GM12878 (cell line): Measurements from ENCODE around the gene RPRD2. TPM values are rescaled to one million over a fixed set of nuclear protein-coding genes. Genes with fewer than 3 reads are reported as not detected.

Source experiments
- ATAC-seq: fragments of 200-7000 bp; cut with Tn5 transposase; 3 replicates; pipeline ENCODE4 v1.9.1; 2020; ENCODE audit warnings: mild to moderate bottlenecking, moderate library complexity
- BruUV-seq: library from RNA; stranded (reverse); fragments of 400-500 nt; replicated peaks from 2 replicates; lab custom pipeline; 2021; lab: Mats Ljungman, UMichigan
- CTCF ChIA-PET: fragments of 300-600 bp; sonication (Branson Sonifier 250); formaldehyde crosslinking; extraction: SDS; loops from one replicate; lab custom pipeline; 2021; ENCODE audit warnings: inconsistent platforms; lab: Yijun Ruan, JAX
- POLR2A ChIA-PET: fragments of 350-600 bp; formaldehyde crosslinking; extraction: SDS; loops from one replicate; lab custom pipeline; 2021; ENCODE audit warnings: inconsistent platforms; lab: Charles Lee
- RAD21 ChIA-PET: fragments of 300-600 bp; sonication (Branson Sonifier 250); formaldehyde crosslinking; loops from one replicate; lab custom pipeline; 2023; ENCODE audit warnings: antibody characterized with exemption; ENCODE audit not compliant: unreplicated experiment; lab: Charles Lee
- SMC1A ChIA-PET: fragments of 300-600 bp; sonication (Branson Sonifier 250); formaldehyde crosslinking; loops from one replicate; lab custom pipeline; 2023; ENCODE audit not compliant: unreplicated experiment, uncharacterized antibody; lab: Charles Lee
- DNase-seq: peaks from one replicate; pipeline ENCODE4 v3.0.0-alpha.2; 2011; ENCODE audit warnings: low read depth, low spot score
- FAIRE-seq: peaks from 3 replicates; lab custom pipeline; 2011; peaks lifted over from hg19 to GRCh38; lab: Jason Lieb, UNC
- H2AFZ ChIP-seq: 2 replicates; pipeline ENCODE4 v1.6.0; 2011; ENCODE audit warnings: low read depth, low read length, control low read depth; ENCODE audit not compliant: control insufficient read depth
- H3K27ac ChIP-seq: 2 replicates; pipeline ENCODE4 v1.5.1; 2011; ENCODE audit warnings: control low read depth; ENCODE audit not compliant: control insufficient read depth, insufficient read depth
- H3K27me3 ChIP-seq, 2 experiments: replicated peaks in 1 of 2; 2 replicates each; pipeline versions ENCODE4 v1.6.0 to v1.6.1; 2011; ENCODE audit warnings: low read length in 1 of 2; ENCODE audit not compliant: control insufficient read depth in 2 of 2, insufficient read depth in 2 of 2
- H3K36me3 ChIP-seq, 2 experiments: 2 replicates each; pipeline ENCODE4 v1.5.1; 2011; ENCODE audit warnings: low read length in 1 of 2; ENCODE audit not compliant: control insufficient read depth in 2 of 2, insufficient read depth in 2 of 2
- H3K4me1 ChIP-seq: 2 replicates; pipeline ENCODE4 v1.6.1; 2011; ENCODE audit warnings: mild to moderate bottlenecking, low read length, moderate library complexity, mixed read lengths; ENCODE audit not compliant: control insufficient read depth, insufficient read depth
- H3K4me2 ChIP-seq: 2 replicates; pipeline ENCODE4 v1.6.0; 2011; ENCODE audit warnings: control low read depth; ENCODE audit not compliant: control insufficient read depth, insufficient read depth
- H3K4me3 ChIP-seq: fragments of 200-600 bp; sonication (generic); 2 replicates; pipeline ENCODE4 v1.5.1; 2016
- H3K79me2 ChIP-seq: 2 replicates; pipeline ENCODE4 v1.6.0; 2011; ENCODE audit warnings: low read length; ENCODE audit not compliant: control insufficient read depth, insufficient read depth
- H3K9ac ChIP-seq: 2 replicates; pipeline ENCODE4 v1.8.0; 2011; ENCODE audit warnings: low read length, control low read depth, mixed read lengths; ENCODE audit not compliant: control insufficient read depth, insufficient read depth
- H3K9me3 ChIP-seq: replicated peaks from 3 replicates; pipeline ENCODE4 v1.5.1; 2011; ENCODE audit warnings: mild to moderate bottlenecking, low read length; ENCODE audit not compliant: control insufficient read depth, insufficient read depth
- H4K20me1 ChIP-seq: 2 replicates; pipeline ENCODE4 v1.6.0; 2011; ENCODE audit not compliant: control insufficient read depth, insufficient read depth
- CREM ChIP-seq: IDR thresholded peaks from 2 replicates; pipeline ENCODE4 v1.6.1; 2014; ENCODE audit warnings: antibody characterized with exemption, low read depth
- EGR1 ChIP-seq, 2 experiments: IDR thresholded peaks; 1 replicate in 1 of 2; 2 replicates in 1 of 2; pipeline ENCODE4 v1.6.1; 2011 to 2012; ENCODE audit warnings: low read depth in 2 of 2, low read length in 2 of 2, borderline replicate concordance in 1 of 2, mild to moderate bottlenecking in 1 of 2, moderate library complexity in 1 of 2
- MEF2B ChIP-seq: fragments of 450-650 bp; IDR thresholded peaks from 2 replicates; pipeline ENCODE4 v1.6.1; 2018; ENCODE audit warnings: mild to moderate bottlenecking, moderate library complexity; ENCODE audit not compliant: partially characterized antibody, poor library complexity, severe bottlenecking
- NFYA ChIP-seq: IDR thresholded peaks from 2 replicates; pipeline ENCODE4 v1.6.1; 2011; ENCODE audit warnings: low read depth, mild to moderate bottlenecking, low read length, improper control_type of control experiment, borderline replicate concordance
- SMAD5 ChIP-seq: IDR thresholded peaks from 2 replicates; pipeline ENCODE4 v1.6.1; 2016; ENCODE audit warnings: antibody characterized with exemption, low read depth
- TAF1 ChIP-seq: IDR thresholded peaks from 2 replicates; pipeline ENCODE4 v1.6.1; 2011; ENCODE audit warnings: mild to moderate bottlenecking, low read depth, low read length, borderline replicate concordance
- WGBS: methylation state at CpG from one replicate; pipeline ENCODE4 v1.1.6; 2016; ENCODE audit warnings: low lambda C conversion rate; ENCODE audit not compliant: insufficient replicate concordance, insufficient coverage; ENCODE audit errors: missing lambda C conversion rate; 5-methylcytosine and 5-hydroxymethylcytosine counted together
- in situ Hi-C: fragments of 300-500 bp; cut with MboI; formaldehyde crosslinking; loops from 9 replicates; pipeline ENCODE4 v1.14.3; 2018; ENCODE audit warnings: mixed read lengths
- intact Hi-C: fragments of 100-400 bp; cut with micrococcal nuclease; formaldehyde crosslinking; loops from one replicate; pipeline ENCODE4 v1.14.2; 2022; ENCODE audit not compliant: unreplicated experiment
- polyA plus RNA-seq, 11 experiments: library from polyadenylated mRNA; depleted of rRNA in 4 of 11; unstranded in 6 of 11; stranded (reverse) in 5 of 11; fragments of >200 nt; fragmentation: Nextera tagmentation in 4 of 11; fragmentation: Illumina TruSeq in 1 of 11; extraction: Ambion mirVana in 4 of 11; extraction: Trizol in 1 of 11; gene quantifications; 1 replicate in 1 of 11; 2 replicates in 10 of 11; pipeline versions ENCODE4 v1.2.1 to v1.2.3, GENCODE V29; 2011 to 2016; ENCODE audit warnings: inconsistent platforms in 2 of 11, missing spikeins in 2 of 11, low read depth in 1 of 11
- total RNA-seq, 4 experiments: library from RNA; depleted of rRNA in 3 of 4; stranded (reverse); fragments of >200 nt in 3 of 4; fragmentation: Illumina TruSeq in 1 of 4; extraction: Trizol in 1 of 4; gene quantifications; 2 replicates each; pipeline versions ENCODE4 v1.2.1 to v1.2.3, GENCODE V29; 2013 to 2021
- TF ChIP-seq, protein P1 (sequence below): fragments of 450-650 bp; IDR thresholded peaks from 2 replicates; pipeline ENCODE4 v1.6.1; 2017; ENCODE audit warnings: low read depth, mild to moderate bottlenecking, moderate library complexity
- TF ChIP-seq, protein P2 (sequence below): fragments of 150-350 bp; IDR thresholded peaks from 2 replicates; pipeline ENCODE4 v1.6.1; 2014; ENCODE audit warnings: mild to moderate bottlenecking, low read depth, low read length
- TF ChIP-seq, protein P3 (sequence below): fragments of 450-650 bp; IDR thresholded peaks from 2 replicates; pipeline ENCODE4 v1.6.1; 2017; ENCODE audit warnings: mild to moderate bottlenecking, moderate library complexity

Gene RPRD2
- total and polyA plus RNA-seq, 10 of the 15 experiments (the other 5 are each of a cell fraction or from before 2014, with no cell fraction given), result 1.9 to 24.8 (median 13.3) TPM

DNA sequence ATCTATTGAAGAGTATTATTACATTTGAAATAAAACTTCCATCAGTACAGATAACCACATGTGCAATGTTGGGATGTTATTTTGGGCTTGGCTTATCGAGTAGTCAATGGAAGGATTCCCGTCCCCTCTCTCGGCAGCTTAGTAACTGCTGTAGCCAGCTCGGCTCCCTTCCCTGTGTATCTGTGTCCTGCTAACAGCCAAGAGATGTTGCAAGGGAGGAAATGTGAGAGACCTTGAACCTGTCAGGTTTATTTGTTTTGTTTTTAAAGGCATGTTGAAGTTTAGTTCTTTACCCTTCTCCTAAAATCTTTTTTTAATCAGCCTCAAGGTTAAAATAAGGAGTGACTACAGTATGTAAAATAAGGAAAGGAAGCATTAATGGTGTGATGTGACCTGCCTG is 109.7 kb downstream of the RPRD2 start (continued):
- TF ChIP-seq, protein P1, sequence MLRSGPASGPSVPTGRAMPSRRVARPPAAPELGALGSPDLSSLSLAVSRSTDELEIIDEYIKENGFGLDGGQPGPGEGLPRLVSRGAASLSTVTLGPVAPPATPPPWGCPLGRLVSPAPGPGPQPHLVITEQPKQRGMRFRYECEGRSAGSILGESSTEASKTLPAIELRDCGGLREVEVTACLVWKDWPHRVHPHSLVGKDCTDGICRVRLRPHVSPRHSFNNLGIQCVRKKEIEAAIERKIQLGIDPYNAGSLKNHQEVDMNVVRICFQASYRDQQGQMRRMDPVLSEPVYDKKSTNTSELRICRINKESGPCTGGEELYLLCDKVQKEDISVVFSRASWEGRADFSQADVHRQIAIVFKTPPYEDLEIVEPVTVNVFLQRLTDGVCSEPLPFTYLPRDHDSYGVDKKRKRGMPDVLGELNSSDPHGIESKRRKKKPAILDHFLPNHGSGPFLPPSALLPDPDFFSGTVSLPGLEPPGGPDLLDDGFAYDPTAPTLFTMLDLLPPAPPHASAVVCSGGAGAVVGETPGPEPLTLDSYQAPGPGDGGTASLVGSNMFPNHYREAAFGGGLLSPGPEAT, result no peak
- TF ChIP-seq, all 136 proteins: peak for 0

DNA sequence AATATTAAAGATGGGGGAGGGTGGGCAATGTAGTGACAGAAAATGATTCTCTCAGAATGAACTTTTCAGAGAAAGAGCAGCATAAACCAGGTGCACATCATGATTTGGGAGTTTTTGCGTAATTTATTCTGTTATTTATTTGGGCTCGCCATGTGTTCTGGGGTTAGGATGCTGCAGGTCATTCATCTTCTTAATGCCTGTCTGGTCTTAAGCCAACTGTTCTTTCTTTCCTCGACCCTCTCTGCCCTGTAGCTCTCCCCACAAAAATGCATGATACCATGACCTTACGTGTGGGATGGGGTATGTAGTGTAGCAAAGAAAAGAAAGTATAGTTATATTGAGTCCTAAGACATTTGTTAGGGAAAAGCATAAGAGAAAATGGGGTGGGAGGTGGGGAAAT is 110.9 kb downstream of the RPRD2 start:
- DNase-seq (no peak), ATAC-seq (no peak), FAIRE-seq (no peak)
- Histone ChIP-seq H3K4me1 (no peaks in the 10 kb centered on the region), H3K9ac (no peak overlapping the region), H3K4me2 (no peak overlapping the region), H3K27me3 (no peaks in the 10 kb centered on the region), H4K20me1 (no peaks in the 10 kb centered on the region), H3K36me3 (peaks cover 14 to 18% of the 10 kb centered on the region in 2 experiments; a peak in 3 of 4 replicates), H3K79me2 (no peaks in the 10 kb centered on the region), H2AFZ (no peak overlapping the region), H3K27ac (no peak overlapping the region), H3K9me3 (no peaks in the 10 kb centered on the region), H3K4me3 (no peak overlapping the region)
- in situ Hi-C loops (no loop called here), intact Hi-C loops (no loop called here)
- ChIA-PET RAD21 (no interaction called here), CTCF (interaction anchor here (1.5 kb wide), 1 partner anchor 57 kb away, joined by 4 read pairs; no protein-coding TSS in a partner anchor), SMC1A (interaction anchor here (0.6 kb wide), 1 partner anchor 252 kb away, joined by 3 read pairs; no protein-coding TSS in a partner anchor), POLR2A (interaction anchor here (0.6 kb wide), 1 partner anchor 60 kb away, joined by 3 read pairs; no protein-coding TSS in a partner anchor)
- 76% methylated on average over 4 of the region's 4 CpGs for WGBS
- BruUV-seq, result no TSS peak
- TF ChIP-seq CREM (no peak), TAF1 (no peak), NFYA (no peak), MEF2B (no peak), EGR1 (IDR thresholded peaks at IDR 0.05; ENCODE audit: borderline replicate concordance in 1 of 2, low read depth in 2 of 2, low read length in 2 of 2) (no peak), SMAD5 (no peak)
- TF ChIP-seq, protein P2, sequence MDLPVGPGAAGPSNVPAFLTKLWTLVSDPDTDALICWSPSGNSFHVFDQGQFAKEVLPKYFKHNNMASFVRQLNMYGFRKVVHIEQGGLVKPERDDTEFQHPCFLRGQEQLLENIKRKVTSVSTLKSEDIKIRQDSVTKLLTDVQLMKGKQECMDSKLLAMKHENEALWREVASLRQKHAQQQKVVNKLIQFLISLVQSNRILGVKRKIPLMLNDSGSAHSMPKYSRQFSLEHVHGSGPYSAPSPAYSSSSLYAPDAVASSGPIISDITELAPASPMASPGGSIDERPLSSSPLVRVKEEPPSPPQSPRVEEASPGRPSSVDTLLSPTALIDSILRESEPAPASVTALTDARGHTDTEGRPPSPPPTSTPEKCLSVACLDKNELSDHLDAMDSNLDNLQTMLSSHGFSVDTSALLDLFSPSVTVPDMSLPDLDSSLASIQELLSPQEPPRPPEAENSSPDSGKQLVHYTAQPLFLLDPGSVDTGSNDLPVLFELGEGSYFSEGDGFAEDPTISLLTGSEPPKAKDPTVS, result no peak
- TF ChIP-seq, protein P3, sequence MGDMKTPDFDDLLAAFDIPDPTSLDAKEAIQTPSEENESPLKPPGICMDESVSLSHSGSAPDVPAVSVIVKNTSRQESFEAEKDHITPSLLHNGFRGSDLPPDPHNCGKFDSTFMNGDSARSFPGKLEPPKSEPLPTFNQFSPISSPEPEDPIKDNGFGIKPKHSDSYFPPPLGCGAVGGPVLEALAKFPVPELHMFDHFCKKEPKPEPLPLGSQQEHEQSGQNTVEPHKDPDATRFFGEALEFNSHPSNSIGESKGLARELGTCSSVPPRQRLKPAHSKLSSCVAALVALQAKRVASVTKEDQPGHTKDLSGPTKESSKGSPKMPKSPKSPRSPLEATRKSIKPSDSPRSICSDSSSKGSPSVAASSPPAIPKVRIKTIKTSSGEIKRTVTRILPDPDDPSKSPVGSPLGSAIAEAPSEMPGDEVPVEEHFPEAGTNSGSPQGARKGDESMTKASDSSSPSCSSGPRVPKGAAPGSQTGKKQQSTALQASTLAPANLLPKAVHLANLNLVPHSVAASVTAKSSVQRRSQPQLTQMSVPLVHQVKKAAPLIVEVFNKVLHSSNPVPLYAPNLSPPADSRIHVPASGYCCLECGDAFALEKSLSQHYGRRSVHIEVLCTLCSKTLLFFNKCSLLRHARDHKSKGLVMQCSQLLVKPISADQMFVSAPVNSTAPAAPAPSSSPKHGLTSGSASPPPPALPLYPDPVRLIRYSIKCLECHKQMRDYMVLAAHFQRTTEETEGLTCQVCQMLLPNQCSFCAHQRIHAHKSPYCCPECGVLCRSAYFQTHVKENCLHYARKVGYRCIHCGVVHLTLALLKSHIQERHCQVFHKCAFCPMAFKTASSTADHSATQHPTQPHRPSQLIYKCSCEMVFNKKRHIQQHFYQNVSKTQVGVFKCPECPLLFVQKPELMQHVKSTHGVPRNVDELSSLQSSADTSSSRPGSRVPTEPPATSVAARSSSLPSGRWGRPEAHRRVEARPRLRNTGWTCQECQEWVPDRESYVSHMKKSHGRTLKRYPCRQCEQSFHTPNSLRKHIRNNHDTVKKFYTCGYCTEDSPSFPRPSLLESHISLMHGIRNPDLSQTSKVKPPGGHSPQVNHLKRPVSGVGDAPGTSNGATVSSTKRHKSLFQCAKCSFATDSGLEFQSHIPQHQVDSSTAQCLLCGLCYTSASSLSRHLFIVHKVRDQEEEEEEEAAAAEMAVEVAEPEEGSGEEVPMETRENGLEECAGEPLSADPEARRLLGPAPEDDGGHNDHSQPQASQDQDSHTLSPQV, result no peak
